Globus pallidus (tissue), 1 donor: ENCODE data around the gene TESK1.

Experiments
- DNase-seq: peaks from one replicate; pipeline ENCODE4 v3.0.0-alpha.2; 2015; ENCODE audit warnings: low spot score

The TESK1 gene

DNA sequence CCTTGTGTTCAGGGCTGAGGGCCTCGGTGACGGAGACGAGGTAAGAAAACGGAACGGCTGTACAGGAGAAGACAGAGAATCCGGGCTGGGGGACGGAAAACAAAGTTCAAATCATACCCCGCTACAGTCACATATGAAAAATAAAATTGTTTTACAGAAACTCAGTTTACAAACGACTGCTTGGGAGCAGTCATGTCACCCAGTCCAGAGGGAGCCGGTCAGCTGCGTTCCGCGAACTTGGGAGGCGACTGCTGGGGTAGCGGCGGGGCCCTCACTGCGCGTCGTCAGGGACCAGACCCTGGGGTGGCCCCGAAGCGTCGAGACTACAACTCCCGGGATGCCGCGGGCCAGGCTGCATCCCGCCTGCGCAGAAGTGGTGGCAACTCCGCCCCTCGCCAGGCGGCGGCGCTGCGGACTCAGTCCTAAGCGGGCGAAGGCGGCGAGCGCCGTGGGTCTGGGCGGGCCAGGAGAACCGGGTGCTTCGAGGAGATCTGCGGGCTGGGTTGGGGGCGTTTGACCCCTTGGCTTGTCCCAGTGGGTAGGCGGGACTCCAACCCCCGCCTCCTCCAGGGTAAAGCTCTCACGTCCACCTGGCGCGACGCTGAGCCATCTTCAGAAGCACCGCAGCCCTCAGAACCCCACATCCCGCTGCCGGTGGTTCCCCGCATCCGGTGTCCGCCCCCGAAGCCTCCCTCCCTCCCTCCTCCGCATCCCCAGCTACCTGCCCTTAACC is 41.6 kb downstream of the TESK1 start:
- peak; percentile 85 for DNase-seq

GRCh38 chr9:35649431-35650340 is 44.6 kb downstream of the TESK1 start:
- DNase-seq: no peak

DNA sequence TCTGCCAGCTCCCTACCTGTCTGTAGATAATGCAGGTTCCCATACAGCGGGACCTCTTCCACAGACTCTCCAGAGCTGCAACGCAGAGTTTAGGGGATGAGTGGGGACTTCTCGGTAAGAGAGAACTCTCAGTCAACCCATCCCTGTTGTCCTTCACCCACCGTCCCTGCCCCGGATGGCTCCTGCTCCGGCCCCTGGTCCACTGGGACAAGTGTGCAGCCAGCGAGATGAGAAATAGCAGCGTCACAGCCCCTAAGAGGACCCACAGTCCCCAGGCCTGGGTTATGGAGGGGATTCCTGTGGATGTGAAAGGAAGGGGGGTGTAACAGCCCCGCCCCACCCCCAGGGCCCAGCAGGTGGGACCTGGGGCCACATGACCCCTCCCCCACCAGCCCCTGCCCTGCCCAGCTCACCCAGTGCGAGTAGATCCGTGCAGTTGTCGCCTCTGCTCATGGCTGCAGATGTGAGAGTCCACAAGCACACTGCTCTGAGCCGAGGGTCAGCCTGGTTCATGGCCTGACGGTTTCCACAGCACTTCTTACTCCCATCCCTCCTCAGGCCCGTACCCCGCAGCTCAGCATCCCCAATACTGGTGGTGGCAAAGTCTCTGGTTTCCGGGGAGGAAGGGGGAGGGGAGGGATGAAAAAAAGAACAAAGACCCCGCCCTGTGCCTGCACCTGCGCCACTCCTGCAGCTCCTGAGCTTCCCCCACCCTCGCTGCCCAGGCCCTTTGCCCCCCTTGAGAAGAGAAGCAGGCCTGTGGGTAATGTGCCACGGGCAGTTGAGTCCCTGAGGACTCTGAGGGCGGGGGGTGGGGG is 45.5 kb downstream of the TESK1 start, which contains the start of gene SIT1:
Gene SIT1, minus strand, starts transcription at position 591 of the 818 bp plus-strand sequence. Its CDS starts 78 bp downstream, at position 513.
- no peak for DNase-seq

DNA sequence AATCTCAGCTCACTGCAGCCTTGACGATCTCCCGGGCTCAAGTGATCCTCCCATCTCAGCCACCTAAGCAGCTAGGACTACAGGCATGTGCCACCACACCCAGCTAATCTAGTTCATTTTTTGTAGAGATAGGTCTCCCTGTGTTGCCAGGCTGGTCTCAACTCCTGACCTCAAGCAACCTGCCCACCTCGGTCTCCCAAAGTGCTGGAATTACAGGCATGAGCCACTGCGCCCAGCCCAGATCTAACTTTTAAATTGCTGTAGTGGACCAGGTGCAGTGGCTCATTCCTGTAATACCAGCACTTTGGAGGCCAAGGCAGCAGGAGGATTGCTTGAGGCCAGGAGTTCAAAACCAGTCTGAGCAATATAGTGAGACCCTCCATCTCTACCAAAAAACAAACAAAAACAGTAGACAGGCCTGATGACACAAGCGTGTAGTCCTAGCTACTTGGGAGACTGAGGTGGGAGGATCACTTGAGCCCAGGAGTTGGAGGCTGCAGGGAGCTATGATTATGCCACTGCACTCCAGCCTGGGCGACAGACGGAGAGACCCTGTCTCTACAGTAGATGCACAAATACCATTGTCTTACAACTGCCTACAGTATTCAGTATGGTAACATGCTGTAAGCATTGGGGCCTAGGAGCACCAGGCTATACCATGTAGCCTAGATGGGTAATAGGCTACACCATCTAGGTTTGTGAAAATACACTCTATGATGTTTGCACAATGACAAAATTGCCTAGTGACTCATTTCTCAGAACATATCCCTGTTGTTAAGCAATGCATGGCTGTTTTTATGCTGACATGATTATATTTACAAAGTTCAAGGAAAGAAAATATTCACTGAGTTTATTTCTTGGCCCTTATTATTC is 47.1 kb downstream of the TESK1 start:
- no peak for DNase-seq

DNA sequence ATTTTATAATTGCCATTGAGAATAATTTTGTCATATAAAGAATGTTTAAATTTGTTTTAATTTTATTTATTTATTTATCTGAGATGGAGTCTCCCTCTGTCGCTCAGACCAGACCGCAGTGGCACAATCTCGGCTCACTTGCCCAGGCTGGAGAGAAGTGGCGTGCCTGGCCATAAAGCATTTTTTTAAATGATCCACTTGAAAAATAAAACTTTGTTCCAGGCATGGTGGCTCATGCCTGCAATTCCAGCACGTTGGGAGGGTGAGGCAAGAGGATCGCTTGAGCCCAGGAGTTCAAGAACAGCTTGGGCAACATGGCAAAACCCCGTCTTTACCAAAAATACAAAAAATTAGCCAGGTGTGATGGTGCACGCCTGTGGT is 47.8 kb downstream of the TESK1 start:
- DNase-seq: no peak

DNA sequence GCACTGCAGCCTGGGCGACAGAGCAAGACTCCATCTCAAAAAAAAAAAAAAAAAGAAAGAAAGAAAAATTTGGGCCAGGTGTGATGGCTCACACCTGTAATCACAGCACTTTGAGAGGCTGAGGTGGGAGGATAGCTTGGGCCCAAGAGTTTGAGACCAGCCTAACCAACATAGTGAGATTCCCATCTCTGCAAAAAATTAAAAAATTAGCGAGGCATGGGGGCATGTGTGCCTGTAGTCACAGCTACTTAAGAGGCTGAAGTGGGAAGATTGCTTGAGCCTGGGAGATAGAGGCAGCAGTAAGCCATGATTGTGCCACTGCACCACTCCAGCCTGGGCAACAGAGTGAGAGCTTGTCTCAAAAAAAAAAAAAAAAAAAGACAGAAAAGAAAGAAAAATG is 48.5 kb downstream of the TESK1 start:
- DNase-seq: no peak

DNA sequence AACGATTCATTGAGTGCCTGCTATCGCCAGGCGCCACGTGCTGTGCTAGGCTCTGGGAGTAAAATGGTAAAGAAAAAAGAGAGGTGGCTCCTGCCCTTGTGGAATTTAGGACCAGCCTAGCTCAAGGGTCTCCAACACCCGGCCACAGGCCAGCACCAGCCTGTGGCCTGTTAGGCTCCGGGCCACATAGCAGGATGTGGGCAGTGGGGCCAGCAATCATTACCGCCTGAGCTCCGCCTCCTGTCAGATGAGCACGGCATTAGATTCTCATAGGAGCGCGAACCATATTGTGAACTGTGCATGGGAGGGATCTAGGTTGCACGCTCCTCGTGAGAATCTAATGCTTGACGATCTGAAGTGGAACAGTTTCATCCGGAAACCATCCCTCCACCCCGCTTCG is 51.3 kb downstream of the TESK1 start:
- no peak for DNase-seq

DNA sequence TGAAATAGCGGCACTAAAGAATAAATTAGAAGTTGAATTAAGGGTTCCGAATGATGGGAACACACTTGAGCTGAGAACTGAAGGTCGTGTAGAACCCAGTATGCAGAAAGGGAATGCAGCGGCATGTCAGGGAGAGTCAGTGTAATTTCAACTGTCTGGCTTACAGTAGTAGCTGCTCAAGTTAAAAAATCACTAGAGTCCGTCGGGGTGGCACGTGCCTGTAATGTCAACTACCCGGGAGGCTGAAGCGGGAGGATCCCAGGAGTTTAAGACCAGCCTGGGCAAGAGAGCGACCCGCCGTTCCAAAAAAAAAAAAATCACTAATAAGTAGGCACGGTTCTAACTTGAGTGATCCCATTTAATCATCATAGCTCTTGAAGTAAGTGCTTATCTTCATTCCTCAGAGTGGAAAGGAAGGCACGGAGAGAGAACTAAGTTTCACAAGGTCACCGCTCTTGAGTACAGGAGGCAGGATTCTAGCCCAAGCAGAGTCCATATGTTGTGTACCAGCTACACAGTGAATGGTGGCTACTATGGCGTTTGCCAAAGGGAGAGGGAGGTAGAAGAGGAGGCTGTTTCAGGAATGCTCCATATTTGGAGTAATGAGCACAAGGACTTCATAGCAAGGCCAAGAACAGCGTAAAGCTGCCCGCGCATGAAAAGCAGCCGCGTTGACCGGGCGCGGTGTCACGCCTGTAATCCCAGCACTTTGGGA is 51.9 kb downstream of the TESK1 start:
- no peak for DNase-seq

GRCh38 chr9:35657546-35658136 is 52.6 kb downstream of the TESK1 start, which contains the start of gene RMRP:
Gene RMRP, minus strand, starts transcription at chr9:35658019.
- peak; percentile 99 for DNase-seq

DNA sequence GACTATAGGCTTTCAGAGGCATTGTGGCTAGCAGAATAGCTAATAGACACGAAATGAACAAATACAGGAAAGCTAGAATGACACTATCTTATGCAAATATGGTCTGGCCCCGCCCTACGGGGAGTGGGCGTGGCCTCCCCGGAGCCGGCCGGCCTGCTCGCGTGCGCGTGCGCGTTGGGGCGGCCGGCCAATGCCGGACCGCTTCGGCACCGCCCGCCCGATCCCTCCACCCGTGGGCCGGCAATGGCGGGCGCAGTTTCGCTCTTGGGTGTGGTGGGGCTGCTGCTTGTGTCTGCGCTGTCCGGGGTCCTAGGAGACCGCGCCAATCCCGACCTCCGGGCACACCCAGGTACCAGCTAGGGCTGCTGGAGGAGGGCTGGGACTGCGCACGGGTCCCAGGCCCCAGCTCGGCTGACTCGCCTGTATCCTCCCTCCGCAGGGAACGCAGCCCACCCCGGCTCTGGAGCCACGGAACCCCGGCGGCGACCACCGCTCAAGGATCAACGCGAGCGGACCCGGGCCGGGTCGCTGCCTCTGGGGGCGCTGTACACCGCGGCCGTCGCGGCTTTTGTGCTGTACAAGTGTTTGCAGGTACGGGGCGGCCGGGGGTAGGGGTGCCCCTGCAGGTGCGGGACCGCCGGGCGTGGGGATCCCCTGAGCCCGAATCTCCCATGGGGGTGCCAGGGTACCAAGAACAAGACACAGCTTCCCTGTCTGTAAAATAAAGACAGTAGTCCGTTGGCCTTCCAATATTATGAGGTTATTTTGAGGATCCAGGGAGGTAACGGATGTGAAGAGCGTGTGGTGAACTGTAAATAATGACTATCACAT is 53.3 kb downstream of the TESK1 start, which contains the start of gene CCDC107:
Gene CCDC107, plus strand, starts transcription at position 156 of the 831 bp plus-strand sequence. Its CDS starts 88 bp downstream, at position 244.
- peak; percentile 92 for DNase-seq

DNA sequence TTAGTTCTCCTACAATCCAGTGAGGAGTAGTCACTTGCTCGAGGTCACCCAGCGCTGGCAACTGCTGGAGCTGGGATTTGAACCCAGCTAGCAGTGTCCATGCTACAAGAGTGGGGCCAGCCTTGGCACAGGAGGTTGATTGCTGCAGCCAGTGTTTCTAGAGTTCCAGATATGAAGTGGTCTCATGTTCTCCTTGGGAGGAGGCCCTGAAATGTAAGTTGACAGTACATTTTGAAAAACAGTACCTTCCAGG is 53.8 kb downstream of the TESK1 start:
- DNase-seq: no peak

DNA sequence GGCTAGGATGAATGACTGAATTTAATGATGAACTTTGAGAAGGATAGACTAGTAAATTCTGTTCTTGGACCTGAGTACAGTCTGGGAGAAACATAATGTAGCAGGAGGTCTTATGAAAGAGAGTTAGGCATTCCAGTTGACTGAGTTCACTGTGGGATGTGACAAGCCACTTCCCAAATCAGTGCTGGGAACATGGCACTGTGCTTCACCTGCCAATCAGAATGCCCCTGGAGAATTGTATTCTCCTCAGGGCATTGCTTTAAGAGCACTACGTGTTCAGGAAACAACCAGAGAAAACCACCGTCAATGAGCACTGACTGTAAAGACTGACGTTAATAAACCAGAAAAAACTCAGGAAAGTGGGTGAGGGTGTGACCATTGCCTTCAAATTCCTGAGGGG is 54.3 kb downstream of the TESK1 start:
- no peak for DNase-seq
